Activated naive CD4-positive, alpha-beta T cell treated with anti-CD3 and anti-CD28 coated beads for 36 hours (primary cell): Measurements from ENCODE around the gene FARP1. TPM values are rescaled to one million over a fixed set of nuclear protein-coding genes. Genes with fewer than 3 reads are reported as not detected.
"Not testable (repeated sequence)": the region's sequence is repeated elsewhere in the genome, so short reads cannot be mapped to it uniquely, and the experiment has no call there.

Experiments used
- CTCF ChIA-PET: fragments of 350-600 bp; sonication (Branson Sonifier 250); formaldehyde crosslinking; loops from one replicate; lab custom pipeline; 2021; ENCODE audit warnings: antibody characterized with exemption; lab: Charles Lee
- DNase-seq: peaks from one replicate; pipeline ENCODE4 v3.0.0-alpha.2; 2020
- H3K27ac Mint-ChIP-seq: one replicate; pipeline ENCODE4 v1.8.0; 2021; ENCODE audit warnings: mild to moderate bottlenecking, mixed read lengths
- H3K27me3 Mint-ChIP-seq: one replicate; pipeline ENCODE4 v1.8.0; 2021; ENCODE audit warnings: low read depth, mixed read lengths
- H3K36me3 Mint-ChIP-seq: one replicate; pipeline ENCODE4 v1.8.0; 2021; ENCODE audit warnings: low read depth, mixed read lengths
- H3K4me1 Mint-ChIP-seq: one replicate; pipeline ENCODE4 v1.8.0; 2021; ENCODE audit warnings: low read depth, mixed read lengths
- H3K4me3 Mint-ChIP-seq: one replicate; pipeline ENCODE4 v1.8.0; 2021; ENCODE audit warnings: mild to moderate bottlenecking, moderate library complexity, mixed read lengths
- H3K9me3 Mint-ChIP-seq: one replicate; pipeline ENCODE4 v1.8.0; 2021; ENCODE audit warnings: mixed read lengths
- intact Hi-C: fragments of 100-400 bp; cut with micrococcal nuclease; formaldehyde crosslinking; loops from one replicate; pipeline ENCODE4 v1.15.1; 2023
- total RNA-seq, 2 experiments: library from RNA; stranded (reverse); gene quantifications; one replicate each; pipeline ENCODE4 v1.2.3, GENCODE V29; 2021

Gene FARP1
- total RNA-seq, 2 experiments from 2014 or later, result 0.27 to 0.38 TPM

DNA sequence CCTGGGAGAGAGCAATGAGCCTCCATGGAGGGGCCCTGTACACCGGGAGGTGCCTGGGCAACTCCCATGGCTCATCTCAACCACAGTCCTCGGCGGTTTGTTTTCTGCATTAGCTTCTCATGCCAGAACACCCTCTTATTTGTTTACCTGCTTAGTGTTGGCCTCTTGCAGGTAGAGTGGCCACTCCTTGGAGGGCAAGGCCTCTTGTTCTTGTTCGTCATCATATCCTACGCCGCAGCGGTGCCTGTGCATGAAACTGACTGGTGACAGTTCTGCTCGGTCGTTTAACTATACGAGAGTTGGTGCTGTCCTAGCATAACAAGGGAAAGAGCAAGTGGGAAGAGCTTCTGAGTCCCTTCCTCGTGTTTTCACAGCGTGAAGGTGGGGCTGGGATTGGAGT, 74.7 kb downstream of the FARP1 start:
- Mint-ChIP-seq H3K27ac (no peak overlapping the region), H3K4me1 (no peaks in the 10 kb centered on the region), H3K9me3 (no peaks in the 10 kb centered on the region), H3K36me3 (no peaks in the 10 kb centered on the region), H3K4me3 (no peak overlapping the region), H3K27me3 (peaks cover 6% of the 10 kb centered on the region)
- DNase-seq, result no peak
- CTCF ChIA-PET, result no interaction called here
- intact Hi-C loops, result no loop called here

DNA sequence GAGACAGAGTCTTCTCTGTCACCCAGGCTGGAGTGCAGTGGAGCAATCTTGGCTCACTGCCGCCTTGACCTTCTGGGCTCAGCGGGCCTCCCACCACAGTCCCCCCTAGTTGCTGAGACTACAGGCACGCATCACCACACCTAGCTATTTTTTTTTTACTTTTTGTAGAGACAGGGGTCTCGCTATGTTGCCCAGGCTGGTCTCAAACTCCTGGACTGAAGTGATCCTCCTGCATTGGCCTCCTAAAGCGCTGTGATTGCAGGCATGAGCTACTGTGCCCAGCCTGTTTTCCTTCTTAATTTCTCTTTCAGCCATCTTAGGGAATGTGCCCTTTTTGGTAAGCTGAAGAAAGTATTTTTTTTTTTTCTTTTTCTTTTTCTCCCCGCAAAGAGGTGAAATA, 76.8 kb downstream of the FARP1 start:
- intact Hi-C loops, result no loop called here
- no peak overlapping the region for H3K27ac Mint-ChIP-seq
- DNase-seq, result no peak
- CTCF ChIA-PET, result no interaction called here
- H3K4me3 Mint-ChIP-seq, result no peak overlapping the region
- H3K36me3 Mint-ChIP-seq, result no peaks in the 10 kb centered on the region
- peaks cover 2% of the 10 kb centered on the region for H3K27me3 Mint-ChIP-seq
- H3K9me3 Mint-ChIP-seq, result no peaks in the 10 kb centered on the region
- no peaks in the 10 kb centered on the region for H3K4me1 Mint-ChIP-seq

DNA sequence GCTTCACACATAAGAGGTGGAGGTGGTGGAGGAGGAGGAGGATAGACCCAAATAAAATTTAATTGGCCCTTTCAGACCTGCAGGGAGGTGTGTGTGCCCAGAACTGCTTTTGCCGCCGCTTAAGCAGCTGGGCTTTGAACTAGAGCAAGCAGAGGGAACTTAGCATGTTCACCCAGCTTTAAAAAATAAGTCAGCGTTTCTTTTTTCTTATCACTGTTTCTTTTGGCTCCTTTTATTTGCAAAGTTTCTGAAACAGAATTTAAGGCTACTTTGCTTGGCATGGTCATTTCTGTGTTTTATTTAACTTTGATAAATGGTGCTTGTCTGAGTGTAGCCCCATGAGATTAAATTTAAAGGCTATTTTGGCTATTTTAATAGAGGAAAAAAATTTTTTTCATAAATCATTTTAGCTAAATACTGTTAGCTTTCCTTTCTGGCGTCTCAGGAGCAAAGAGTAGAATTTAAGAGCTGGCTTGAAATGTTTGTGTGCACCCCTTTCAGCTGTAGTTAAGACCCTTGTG, 77.4 kb downstream of the FARP1 start:
- Mint-ChIP-seq H3K36me3 (no peaks in the 10 kb centered on the region), H3K9me3 (no peaks in the 10 kb centered on the region), H3K4me1 (no peaks in the 10 kb centered on the region), H3K4me3 (no peak overlapping the region), H3K27me3 (peaks cover 2% of the 10 kb centered on the region), H3K27ac (no peak overlapping the region)
- intact Hi-C loops, result no loop called here
- no peak for DNase-seq
- CTCF ChIA-PET, result interaction anchor here (0.7 kb wide), 1 partner anchor 48 kb away, joined by 3 read pairs; no protein-coding TSS in a partner anchor

DNA sequence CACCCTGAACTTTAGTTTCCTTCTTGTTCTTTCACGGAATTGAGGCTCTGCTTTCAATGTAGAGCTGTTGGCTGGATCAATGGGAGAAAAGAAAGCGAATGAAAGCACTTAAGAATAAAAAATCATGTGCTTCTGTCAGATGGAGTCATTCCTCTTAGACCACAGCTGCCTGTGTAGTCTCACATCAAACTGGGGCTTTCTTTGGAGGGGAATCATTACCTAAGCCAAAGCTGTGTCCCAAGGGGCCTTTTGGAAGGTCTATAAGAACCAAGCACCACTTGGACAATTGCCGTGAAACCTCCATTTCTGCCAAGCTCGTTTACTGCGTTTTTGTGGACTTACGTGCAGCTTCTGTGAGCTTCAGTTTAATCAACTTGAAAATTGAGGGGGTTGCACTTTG, 78.3 kb downstream of the FARP1 start:
- Mint-ChIP-seq H3K27ac (no peak overlapping the region), H3K36me3 (no peaks in the 10 kb centered on the region), H3K9me3 (no peaks in the 10 kb centered on the region), H3K4me1 (no peaks in the 10 kb centered on the region), H3K4me3 (no peak overlapping the region), H3K27me3 (peaks cover 2% of the 10 kb centered on the region)
- intact Hi-C loops, result no loop called here
- no peak for DNase-seq
- CTCF ChIA-PET, result no interaction called here

DNA sequence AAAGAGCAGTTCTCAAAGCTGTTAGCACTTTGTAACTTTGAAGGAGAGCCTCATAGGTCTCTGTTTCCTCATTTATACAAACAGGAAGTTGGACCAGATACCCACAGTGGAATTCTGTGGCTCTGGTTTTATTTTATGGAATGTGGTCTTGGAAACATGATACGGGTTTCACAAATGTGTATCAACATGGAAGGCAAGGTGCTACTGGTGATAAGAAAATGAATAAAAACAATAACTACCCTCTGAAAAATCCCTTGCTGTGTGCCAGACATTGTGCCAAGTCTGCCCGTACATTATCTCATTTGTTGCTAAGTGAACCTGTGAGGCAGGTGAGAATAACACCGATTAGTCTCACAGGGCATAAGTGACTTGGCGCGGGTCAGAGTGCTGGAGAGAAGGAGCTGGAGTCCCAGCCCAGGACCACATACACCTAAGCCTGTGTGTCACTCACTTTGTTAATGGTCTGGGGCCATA, 79.2 kb downstream of the FARP1 start:
- H3K27me3 Mint-ChIP-seq, result peaks cover 2% of the 10 kb centered on the region
- H3K4me3 Mint-ChIP-seq, result no peak overlapping the region
- DNase-seq, result no peak
- H3K4me1 Mint-ChIP-seq, result no peaks in the 10 kb centered on the region
- intact Hi-C loops, result no loop called here
- no peaks in the 10 kb centered on the region for H3K9me3 Mint-ChIP-seq
- CTCF ChIA-PET, result no interaction called here
- H3K27ac Mint-ChIP-seq, result no peak overlapping the region
- H3K36me3 Mint-ChIP-seq, result no peaks in the 10 kb centered on the region

DNA sequence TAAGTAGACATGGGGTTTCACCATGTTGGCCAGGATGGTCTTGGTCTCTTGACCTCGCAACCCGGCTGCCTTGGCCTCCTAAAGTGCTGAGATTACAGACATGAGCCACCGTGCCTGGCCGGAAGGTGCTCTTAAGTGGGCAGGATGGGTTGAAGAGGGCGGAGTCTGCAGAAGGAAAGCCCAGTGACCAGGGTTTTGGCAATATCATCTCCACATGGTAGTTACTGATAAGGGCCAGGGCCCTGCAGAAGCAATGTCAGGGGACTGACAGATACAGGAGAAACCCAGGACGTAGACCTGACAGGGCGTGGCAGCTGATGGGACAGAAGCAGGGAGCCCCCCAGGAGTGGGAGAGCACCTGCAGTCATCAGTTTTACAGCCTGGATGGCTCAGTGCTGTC, 79.9 kb downstream of the FARP1 start:
- no peak overlapping the region for H3K4me3 Mint-ChIP-seq
- H3K27ac Mint-ChIP-seq, result no peak overlapping the region
- no peaks in the 10 kb centered on the region for H3K9me3 Mint-ChIP-seq
- no peaks in the 10 kb centered on the region for H3K36me3 Mint-ChIP-seq
- no peaks in the 10 kb centered on the region for H3K4me1 Mint-ChIP-seq
- peaks cover 2% of the 10 kb centered on the region for H3K27me3 Mint-ChIP-seq
- no peak for DNase-seq
- intact Hi-C loops, result no loop called here
- CTCF ChIA-PET, result no interaction called here

DNA sequence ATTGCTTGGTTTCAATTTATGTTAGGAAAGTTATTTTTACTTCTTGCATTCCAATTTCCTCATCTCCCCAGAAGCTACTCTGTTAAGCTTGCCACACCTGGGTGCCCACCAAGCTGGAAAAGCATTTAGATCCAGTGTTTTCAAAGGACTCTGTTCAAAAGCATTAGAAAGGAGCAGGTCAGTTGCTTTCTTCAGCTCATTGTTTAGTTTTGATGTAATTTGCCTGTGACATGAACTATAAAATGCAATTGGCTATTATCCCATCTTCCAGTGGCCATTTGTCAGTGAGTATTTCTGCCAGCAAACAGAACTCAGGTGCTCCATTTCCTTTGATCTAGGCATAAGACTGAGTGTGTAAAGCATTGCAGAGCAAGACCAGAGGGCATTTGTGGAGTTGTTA, 80.8 kb downstream of the FARP1 start:
- Mint-ChIP-seq H3K4me3 (no peak overlapping the region), H3K4me1 (no peaks in the 10 kb centered on the region), H3K27me3 (peaks cover 2% of the 10 kb centered on the region), H3K27ac (no peak overlapping the region), H3K9me3 (no peaks in the 10 kb centered on the region), H3K36me3 (no peaks in the 10 kb centered on the region)
- CTCF ChIA-PET, result no interaction called here
- intact Hi-C loops, result no loop called here
- no peak for DNase-seq

DNA sequence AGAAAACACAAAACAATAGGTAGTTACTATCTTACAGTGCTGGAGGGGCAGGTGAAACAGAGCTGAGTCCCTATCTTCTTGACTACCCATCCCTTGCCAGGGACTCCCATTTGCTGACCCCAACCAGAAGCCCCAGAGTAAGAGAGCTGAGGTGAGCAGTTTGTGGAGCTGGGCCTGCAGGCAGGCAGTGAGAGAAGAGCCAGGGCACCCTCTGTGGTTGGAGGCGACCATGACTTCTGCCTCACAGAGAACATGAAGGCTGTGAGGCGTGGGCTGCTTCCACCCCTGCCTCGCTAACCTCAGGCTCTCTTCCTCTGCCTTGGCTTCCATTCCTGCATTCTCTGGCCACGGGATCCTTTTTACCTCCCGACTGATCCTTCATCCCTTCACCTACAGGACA, 81.7 kb downstream of the FARP1 start:
- intact Hi-C loops, result no loop called here
- Mint-ChIP-seq H3K4me3 (no peak overlapping the region), H3K36me3 (no peaks in the 10 kb centered on the region), H3K4me1 (no peaks in the 10 kb centered on the region), H3K27me3 (peaks cover 2% of the 10 kb centered on the region), H3K9me3 (no peaks in the 10 kb centered on the region), H3K27ac (no peak overlapping the region)
- CTCF ChIA-PET, result no interaction called here
- no peak for DNase-seq

DNA sequence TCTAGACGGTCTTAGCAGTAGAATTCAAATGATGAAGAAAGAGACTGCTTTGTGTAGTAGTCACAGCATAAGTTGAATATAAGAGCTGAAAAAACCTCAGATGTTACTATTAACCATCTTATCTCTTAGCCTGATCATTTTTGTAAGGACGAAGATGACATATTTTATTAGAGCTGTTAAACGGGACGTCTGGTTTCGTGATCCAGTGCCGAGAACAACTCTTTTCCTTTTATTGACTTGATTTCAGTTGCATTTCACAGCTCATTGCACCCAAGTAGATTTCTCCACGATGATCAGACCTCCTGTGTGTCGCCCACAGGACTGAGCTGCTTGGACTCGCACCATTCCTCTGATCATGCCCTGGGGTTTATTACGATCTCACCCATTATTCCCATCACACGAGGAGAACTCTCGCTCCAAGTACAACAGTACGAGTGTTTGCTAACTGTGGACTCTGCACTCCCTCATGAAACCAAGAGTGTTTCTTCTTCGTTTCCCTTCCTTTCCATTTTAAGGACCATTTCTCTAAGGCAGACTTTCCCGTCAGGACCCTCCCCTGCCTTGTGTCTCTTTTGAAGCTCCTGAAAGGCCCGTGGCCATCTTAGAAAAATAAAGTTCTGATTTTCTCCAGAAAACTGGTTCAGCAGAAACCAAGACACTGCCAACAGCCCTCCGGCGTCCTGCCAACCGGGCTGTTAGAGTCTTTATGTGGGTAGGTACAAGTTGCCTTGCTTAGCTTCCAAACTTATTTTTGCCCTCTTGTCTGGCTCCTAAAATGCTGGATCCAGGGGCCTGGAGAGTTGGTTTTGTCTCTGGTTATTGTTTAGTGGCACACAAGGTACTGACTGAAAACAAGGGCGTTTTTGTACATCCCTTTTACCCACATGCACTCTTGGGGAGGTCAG, 82.4 kb downstream of the FARP1 start:
- CTCF ChIA-PET, result no interaction called here
- no peaks in the 10 kb centered on the region for H3K36me3 Mint-ChIP-seq

DNA sequence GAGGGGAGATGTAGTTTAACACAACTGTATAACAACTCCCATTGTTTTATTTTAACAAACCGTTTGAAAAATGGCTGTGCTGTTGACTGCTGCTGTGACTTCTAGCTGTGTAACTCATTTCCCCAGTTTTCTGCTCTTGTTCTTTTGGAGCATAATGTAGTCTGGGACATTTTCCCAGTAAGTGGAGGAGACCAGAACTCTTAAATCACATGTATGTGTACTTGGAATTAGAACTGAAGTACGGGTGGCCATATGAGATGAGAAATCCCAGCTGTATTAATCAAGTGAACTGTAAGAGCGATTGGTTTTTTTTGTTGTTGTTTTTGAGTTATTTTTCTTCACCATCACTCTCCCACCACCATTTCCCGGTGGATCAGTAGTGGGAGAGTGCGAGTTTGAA, 83.6 kb downstream of the FARP1 start:
- no peak overlapping the region for H3K4me3 Mint-ChIP-seq
- no peaks in the 10 kb centered on the region for H3K4me1 Mint-ChIP-seq
- peaks cover 2% of the 10 kb centered on the region for H3K27me3 Mint-ChIP-seq
- H3K36me3 Mint-ChIP-seq, result no peaks in the 10 kb centered on the region
- CTCF ChIA-PET, result interaction anchor here (0.6 kb wide), 1 partner anchor 640 kb away, joined by 3 read pairs; no protein-coding TSS in a partner anchor
- no peak for DNase-seq
- intact Hi-C loops, result no loop called here
- no peaks in the 10 kb centered on the region for H3K9me3 Mint-ChIP-seq
- H3K27ac Mint-ChIP-seq, result no peak overlapping the region

More for the DNA sequence above, 82.4 kb downstream of the FARP1 start:
- intact Hi-C loops, result no loop called here
- no peaks in the 10 kb centered on the region for H3K4me1 Mint-ChIP-seq
- no peak overlapping the region for H3K4me3 Mint-ChIP-seq
- DNase-seq, result no peak
- H3K27me3 Mint-ChIP-seq, result peaks cover 2% of the 10 kb centered on the region
- H3K27ac Mint-ChIP-seq, result no peak overlapping the region
- H3K9me3 Mint-ChIP-seq, result no peaks in the 10 kb centered on the region

DNA sequence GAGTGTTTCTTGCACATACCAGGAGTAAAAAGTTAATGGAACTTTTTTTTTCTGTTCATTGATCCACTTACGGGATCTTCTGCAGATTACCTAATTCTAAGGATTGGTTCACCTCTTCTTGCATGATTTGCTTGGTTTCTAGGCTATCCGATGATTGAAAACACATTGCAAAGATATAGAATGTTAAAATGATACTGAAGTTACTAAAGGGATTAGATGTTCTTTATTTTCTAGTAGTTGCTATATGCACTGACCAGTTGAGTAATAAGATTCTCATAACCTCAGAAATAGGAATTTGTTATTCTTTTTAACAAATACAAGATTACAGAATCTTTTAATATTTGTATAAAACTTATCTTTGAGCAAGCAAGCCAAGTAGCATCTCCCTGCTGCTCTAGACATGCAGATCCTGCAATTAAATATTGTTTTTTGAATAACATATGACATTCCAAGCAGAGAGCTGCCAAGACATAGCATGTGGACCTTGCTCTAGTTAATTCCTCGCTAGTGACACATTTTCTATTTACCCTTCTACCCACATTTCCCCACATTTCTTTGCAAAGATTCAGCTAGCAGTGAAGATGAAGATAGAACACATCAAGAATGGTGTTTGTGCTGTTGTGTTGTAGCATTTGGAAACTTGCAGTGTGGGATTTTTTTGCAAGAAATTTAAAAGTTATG, 85.9 kb downstream of the FARP1 start:
- CTCF ChIA-PET, result no interaction called here
- Mint-ChIP-seq H3K4me1 (no peaks in the 10 kb centered on the region), H3K4me3 (no peak overlapping the region), H3K9me3 (no peaks in the 10 kb centered on the region), H3K27ac (no peak overlapping the region), H3K27me3 (no peaks in the 10 kb centered on the region), H3K36me3 (no peaks in the 10 kb centered on the region)
- intact Hi-C loops, result no loop called here
- DNase-seq, result no peak

DNA sequence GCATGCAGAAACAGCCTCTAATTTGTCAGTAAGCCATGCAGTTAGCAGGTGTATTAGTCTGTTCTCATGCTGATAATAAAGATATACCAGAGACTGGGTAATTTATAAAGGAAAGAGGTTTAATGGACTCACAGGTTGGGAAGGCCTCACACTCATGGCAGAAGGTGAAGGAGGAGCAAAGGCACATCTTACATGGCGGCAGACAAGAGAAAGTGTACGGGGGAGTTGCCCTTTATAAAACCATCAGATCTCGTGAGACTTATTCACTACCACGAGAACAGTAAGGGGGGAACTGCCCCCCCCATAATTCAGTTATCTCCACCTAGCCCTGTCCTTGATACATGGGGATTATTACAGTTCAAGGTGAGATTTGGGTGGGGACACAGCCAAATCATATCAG, 87.9 kb downstream of the FARP1 start:
- H3K27me3 Mint-ChIP-seq, H3K27ac Mint-ChIP-seq, H3K4me1 Mint-ChIP-seq, intact Hi-C loops, CTCF ChIA-PET, DNase-seq, H3K4me3 Mint-ChIP-seq, H3K36me3 Mint-ChIP-seq, H3K9me3 Mint-ChIP-seq: not testable (repeated sequence)
